Measurements from ENCODE around the gene UGT1A10. TPM values are rescaled to one million over a fixed set of nuclear protein-coding genes. Genes with fewer than 3 reads are reported as not detected.
"Not testable (repeated sequence)": the region's sequence is repeated elsewhere in the genome, so short reads cannot be mapped to it uniquely, and the experiment has no call there.

UGT1A10 gene
- polyA plus RNA-seq, 1 donor, result not detected

- no peak for DNase-seq (ENCODE audit: low read depth)
These were observed 104.6 kb downstream of the UGT1A10 start for GRCh38 chr2:233740870-233741269.

DNA sequence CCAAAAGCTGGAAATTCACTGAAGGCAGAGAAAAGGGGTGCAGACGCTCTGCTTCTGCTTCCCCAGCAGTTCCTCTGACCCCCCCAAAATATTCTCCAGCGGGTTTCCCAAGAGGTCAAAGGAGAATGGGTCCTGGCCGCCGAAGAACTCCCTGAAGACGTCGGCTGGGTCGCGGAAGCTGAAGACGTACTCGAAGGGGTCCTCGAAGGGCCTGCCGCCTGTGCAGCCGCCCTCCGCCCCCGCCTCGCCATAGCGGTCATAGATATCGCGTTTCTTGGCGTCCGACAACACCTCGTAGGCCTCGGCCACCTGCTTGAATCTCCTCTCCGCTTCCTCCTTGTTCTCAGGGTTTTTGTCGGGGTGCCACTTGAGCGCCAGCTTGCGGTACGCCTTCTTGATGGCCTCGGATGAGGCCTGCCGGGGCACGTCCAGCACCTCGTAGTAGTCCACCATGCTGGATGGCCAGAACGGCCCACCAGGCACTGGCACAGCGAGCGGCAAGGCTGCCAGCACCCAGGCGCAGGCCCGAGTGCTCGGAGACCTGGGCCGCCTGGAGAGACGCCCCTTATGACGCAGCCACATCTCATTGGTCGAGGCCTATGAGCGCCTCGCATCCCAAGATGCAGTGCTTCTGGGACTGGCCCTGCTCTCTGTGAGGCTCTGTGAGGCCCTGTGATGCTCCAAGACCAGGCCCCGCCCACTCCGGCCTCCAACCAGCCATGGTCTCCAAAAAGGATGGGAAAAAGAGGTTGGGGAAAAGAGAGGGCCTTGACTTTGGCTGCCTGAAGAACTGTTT, 107.4 kb downstream of the UGT1A10 start:
- DNase-seq (ENCODE audit: low read depth), result no peak

DNA sequence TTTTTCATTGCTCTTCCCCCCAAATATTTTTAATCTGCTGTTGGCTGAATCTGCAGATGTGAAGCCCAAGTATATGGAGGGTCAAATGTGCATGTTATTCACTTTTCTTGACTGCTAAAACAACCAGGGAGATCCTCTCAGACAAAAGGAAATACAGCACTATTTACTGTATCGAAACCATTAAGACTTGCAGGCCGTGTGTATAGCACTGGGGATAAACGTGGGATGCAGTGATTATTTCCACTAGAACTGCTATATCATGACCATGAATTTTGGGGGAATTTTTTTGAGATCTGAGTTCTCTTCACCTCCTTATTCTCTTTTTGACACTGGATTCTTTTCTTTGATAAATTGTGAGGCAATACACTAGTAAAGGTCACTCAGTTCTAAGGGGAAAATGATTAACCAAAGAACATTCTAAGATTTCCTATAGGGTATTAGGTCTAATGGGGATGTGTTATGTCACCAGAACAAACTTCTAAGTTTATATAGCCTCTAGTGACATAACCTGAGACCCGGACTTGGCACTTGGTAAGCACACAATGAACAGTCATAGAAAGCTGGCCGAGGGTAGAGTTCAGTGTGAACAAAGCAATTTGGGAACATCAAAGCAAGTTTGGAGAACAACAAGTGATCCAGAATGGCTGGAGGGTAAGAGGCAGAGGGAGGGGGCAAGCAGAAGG, 109.0 kb downstream of the UGT1A10 start:
- no peak for DNase-seq (ENCODE audit: low read depth)

DNA sequence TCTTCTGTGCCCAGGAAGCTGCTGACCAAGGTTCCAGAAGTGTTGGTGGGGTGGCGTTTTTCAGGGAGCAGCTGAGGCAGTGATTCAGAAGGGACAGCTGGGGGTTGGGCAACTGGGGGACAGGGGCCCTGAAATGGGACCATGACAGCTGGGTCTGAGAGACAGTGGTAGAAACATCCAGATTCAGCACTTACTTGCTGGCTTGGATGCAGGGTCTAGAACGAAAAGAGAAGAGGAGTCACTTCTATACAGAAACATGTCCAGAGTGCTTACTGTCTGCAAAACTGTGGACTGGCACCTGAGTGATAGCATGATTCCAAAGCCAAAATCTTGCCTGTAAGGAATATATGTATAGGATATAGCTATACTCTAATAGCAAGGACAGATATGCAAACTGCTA, 109.6 kb downstream of the UGT1A10 start:
- not testable (repeated sequence) for DNase-seq (ENCODE audit: low read depth)

GRCh38 chr2:233746475-233747282, 110.4 kb downstream of the UGT1A10 start:
- no peak for DNase-seq (ENCODE audit: low read depth)

- DNase-seq (ENCODE audit: low read depth), result no peak
These were observed 111.0 kb downstream of the UGT1A10 start for GRCh38 chr2:233747283-233747544.

DNA sequence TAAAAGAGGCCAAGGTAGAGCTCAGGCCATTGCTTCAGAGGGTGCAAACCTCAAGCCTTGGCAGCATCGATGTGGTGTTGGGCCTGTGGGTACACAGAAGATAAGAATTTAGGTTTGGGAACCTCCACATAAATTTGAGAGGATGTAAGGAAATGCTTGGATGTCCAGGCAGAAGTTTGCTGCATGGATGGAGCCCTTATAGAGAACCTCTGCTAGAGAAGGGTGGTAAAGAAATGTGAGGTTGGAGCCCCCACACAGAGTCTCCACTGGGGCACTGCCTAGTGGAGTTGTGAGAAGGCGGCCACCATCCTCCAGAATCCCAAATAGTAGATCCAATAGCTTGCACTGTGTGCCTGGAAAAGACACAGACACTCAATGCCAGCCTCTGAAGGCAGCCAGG, 114.4 kb downstream of the UGT1A10 start:
- DNase-seq (ENCODE audit: low read depth), result not testable (repeated sequence)

GRCh38 chr2:233751212-233752009, 115.2 kb downstream of the UGT1A10 start:
- DNase-seq (ENCODE audit: low read depth), result not testable (repeated sequence)

DNA sequence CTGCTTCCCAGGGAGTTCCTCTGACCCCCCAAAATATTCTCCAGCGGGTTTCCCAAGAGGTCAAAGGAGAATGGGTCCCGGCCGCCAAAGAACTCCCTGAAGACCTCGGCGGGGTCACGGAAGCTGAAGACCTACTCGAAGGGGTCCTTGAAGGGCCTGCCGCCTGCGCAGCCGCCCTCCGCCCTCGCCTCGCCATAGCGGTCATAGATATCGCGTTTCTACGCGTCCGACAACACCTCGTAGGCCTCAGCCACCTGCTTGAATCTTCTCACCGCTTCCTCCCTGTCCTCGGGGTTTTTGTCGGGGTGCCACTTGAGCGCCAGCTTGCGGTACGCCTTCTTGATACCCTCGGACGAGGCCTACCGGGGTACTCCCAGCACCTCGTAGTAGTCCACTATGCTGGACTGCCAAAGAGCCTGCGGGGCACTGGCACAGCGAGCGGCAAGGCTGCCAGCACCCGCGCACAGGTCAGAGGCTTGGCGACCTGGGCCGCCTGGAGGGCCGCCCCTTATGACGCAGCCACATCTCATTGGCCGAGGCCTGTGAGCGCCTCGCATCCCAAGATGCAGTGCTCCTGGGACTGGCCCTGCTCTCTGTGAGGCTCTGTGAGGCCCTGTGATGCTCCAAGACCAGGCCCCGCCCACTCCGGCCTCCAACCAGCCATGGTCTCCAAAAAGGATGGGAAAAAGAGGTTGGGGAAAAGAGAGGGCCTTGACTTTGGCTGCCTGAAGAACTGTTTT, 118.8 kb downstream of the UGT1A10 start:
- no peak for DNase-seq (ENCODE audit: low read depth)

- DNase-seq (ENCODE audit: low read depth), result no peak
These were observed 120.3 kb downstream of the UGT1A10 start for GRCh38 chr2:233756429-233757081.

DNA sequence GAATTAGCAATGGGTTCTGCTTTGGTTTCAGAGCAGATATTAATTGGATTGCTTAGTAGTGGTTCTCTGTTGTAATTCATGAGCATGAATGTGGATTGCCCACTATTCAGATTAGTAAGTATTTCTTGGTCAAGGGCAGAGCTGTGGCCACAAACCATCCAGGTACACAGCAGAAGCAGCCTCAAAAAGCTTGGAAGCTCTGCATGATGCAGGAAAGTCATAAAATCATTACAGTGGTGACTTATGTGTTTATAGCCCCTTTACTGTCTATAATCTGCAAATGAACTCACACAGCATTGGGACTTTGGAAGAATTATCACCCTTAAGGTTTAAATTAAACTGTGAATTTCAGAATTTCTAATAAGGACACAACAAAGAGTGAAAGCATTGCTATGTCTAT, 121.9 kb downstream of the UGT1A10 start:
- DNase-seq (ENCODE audit: low read depth), result no peak

GRCh38 chr2:233758849-233759248, 122.6 kb downstream of the UGT1A10 start:
- no peak for DNase-seq (ENCODE audit: low read depth)

- DNase-seq (ENCODE audit: low read depth), result no peak
These were observed 123.8 kb downstream of the UGT1A10 start, which contains the start of gene UGT1A1 for GRCh38 chr2:233760043-233760442. Gene UGT1A1 (plus strand): TSS chr2:233760270. CDS start chr2:233760288, 18 bp downstream.

GRCh38 chr2:233761040-233761769, 125.0 kb downstream of the UGT1A10 start:
- no peak for DNase-seq (ENCODE audit: low read depth)

GRCh38 chr2:233764264-233764663, 128.0 kb downstream of the UGT1A10 start:
- DNase-seq (ENCODE audit: low read depth), result no peak

DNA sequence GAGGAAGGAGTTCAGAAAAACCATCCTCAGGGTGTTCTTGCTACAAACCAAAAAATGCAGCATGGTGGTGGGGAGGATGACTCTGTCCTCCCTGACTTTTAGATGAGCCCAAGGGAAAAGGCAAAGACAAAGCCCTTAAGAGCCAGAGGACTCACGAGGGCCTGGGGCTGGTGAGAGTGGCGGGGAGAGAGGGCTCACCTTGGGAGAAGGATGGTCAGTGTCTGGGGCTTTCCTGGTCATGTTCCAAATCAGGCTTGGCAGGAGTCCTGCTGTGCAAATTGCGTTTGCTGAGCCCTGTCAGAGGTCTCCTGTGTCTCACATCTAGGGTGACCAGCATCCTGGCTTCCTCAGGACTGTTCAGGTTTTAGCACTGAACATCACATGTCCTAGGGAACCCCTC, 128.5 kb downstream of the UGT1A10 start:
- DNase-seq (ENCODE audit: low read depth), result no peak

- no peak for DNase-seq (ENCODE audit: low read depth)
These were observed 130.2 kb downstream of the UGT1A10 start for GRCh38 chr2:233766416-233766815.

DNA sequence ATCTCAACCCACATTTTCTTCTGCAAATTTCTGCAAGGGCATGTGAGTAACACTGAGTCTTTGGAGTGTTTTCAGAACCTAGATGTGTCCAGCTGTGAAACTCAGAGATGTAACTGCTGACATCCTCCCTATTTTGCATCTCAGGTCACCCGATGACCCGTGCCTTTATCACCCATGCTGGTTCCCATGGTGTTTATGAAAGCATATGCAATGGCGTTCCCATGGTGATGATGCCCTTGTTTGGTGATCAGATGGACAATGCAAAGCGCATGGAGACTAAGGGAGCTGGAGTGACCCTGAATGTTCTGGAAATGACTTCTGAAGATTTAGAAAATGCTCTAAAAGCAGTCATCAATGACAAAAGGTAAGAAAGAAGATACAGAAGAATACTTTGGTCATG, 131.8 kb downstream of the UGT1A10 start:
- no peak for DNase-seq (ENCODE audit: low read depth)

- DNase-seq (ENCODE audit: low read depth), result no peak
These were observed 133.0 kb downstream of the UGT1A10 start for GRCh38 chr2:233769260-233769659.

DNA sequence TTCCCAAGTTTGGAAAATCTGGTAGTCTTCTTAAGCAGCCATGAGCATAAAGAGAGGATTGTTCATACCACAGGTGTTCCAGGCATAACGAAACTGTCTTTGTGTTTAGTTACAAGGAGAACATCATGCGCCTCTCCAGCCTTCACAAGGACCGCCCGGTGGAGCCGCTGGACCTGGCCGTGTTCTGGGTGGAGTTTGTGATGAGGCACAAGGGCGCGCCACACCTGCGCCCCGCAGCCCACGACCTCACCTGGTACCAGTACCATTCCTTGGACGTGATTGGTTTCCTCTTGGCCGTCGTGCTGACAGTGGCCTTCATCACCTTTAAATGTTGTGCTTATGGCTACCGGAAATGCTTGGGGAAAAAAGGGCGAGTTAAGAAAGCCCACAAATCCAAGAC, 135.9 kb downstream of the UGT1A10 start:
- no peak for DNase-seq (ENCODE audit: low read depth)
